SK-MEL-5 (cell line): ENCODE measurements around the gene EFCAB13. TPM values are rescaled to one million over a fixed set of nuclear protein-coding genes. Genes with fewer than 3 reads are reported as not detected.
A peak's percentile ranks its signal among the peaks of the same experiment; 100 is the strongest.

ENCODE experiments used
- DNase-seq: peaks from one replicate; pipeline ENCODE4 v3.0.0-alpha.2; 2016; ENCODE audit warnings: low read depth, low spot score
- in situ Hi-C: cut with HindIII; loops from 2 replicates; pipeline ENCODE4 v1.10.0; 2016; ENCODE audit warnings: low sequenced_read_pairs, high pct_unique_total_duplicates, low pct_unique_long_range_greater_than_20kb
- total RNA-seq: library from RNA; depleted of rRNA; stranded (reverse); fragments of >200 nt; shearing (Covaris generic); gene quantifications from 2 replicates; pipeline ENCODE4 v1.2.3, GENCODE V29; 2014

Gene EFCAB13
- total RNA-seq, 1 experiment from 2014 or later, result 1.8 TPM

DNA sequence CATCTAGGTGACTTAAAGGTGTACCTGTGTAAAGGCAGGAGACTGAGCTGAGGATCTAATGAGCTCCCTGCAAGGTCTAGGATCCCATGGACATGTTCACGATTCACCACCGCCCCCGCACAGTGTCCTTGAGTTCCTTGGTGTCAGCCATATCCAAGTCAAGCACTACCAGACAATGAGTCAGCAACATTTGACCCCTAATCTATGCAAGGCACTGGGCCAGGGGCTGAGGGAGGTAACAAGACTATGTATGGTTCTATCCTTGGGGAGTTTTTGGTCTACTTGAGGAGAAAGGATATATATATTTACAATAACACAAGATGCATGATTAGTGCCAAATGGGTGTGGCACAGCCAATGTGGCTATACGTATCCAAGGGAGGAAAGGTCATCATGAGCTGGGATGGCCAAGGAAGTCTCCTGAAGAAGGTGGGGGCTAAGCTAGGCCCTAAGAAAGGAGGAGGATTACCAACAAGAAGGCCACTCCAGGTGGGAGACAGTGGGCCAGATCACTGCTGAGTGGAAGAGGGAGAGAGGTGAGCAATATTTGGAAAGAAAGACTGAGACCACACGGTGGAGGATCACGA is 35.1 kb upstream of the EFCAB13 start:
- in situ Hi-C loops, result no loop called here
- no peak for DNase-seq

DNA sequence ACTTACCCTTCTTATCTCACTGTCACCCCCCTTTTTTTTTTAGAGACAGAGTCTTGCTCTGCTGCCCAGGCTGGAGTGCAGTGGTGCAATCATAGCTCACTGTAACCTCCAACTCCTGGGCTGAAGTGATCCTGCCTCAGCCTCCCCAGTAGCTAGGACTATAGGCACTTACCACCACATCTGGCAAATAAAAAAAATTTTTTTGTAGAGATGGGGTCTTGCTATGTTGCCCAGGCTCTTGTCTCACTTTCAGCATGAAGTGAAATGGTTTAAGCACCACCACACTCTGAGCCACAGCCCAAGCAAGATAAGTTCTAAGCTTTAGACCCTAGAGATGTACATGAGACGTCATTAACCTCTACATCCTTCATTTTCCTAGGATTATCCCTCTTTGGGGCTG is 34.5 kb upstream of the EFCAB13 start:
- in situ Hi-C loops, result no loop called here
- DNase-seq, result no peak

DNA sequence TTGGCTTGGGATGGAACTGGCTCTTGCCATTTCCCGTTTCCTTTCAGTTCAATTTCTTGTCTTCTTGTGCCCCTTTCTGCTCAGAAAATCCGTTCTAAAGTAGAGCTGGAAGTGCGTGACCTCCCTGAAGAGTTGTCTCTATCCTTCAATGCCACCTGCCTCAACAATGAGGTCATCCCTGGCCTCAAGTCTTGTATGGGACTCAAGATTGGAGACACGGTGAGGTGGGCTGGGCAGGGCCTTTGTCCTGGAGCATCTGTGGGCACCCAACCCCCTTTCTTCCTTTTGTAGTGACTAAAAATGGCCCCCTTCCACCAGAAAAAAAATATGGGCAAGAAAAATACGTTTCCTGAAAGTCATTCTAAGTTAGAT is 32.9 kb upstream of the EFCAB13 start:
- in situ Hi-C loops, result no loop called here
- DNase-seq, result no peak

DNA sequence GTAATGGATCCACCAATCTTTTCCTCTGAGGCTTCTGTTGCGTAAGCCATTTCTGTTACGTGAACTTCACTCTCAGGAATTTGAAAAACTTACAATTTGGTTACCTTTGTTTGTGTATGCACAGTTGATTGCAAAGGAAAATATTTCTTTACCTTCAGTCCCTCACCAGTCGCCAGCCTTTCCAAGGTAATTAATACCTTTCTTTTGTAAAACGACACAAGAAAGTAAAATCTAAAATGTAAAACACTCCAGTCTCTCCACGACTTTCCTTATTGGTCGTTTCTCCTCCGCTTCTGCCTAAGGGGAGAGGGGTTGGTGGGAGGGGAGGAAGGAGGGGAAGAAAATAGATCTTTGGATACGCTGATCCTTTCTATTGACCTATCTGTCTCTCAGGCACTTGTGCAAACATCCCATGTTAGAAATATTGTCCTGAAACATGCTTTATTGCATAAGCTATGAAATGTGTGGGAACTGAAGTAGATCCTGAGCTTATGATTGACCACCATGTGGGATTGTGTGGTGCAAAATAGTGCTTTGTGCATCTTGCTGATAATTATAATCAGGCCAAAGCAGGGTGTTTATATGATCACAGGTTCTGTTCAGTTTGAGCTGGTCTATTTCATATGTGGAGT is 32.4 kb upstream of the EFCAB13 start:
- DNase-seq, result no peak
- in situ Hi-C loops, result no loop called here

DNA sequence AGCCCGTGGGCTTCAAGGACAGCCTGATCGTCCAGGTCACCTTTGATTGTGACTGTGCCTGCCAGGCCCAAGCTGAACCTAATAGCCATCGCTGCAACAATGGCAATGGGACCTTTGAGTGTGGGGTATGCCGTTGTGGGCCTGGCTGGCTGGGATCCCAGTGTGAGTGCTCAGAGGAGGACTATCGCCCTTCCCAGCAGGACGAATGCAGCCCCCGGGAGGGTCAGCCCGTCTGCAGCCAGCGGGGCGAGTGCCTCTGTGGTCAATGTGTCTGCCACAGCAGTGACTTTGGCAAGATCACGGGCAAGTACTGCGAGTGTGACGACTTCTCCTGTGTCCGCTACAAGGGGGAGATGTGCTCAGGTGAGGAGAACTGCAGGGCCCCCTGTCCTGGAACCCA is 31.5 kb upstream of the EFCAB13 start:
- DNase-seq, result no peak
- in situ Hi-C loops, result no loop called here

DNA sequence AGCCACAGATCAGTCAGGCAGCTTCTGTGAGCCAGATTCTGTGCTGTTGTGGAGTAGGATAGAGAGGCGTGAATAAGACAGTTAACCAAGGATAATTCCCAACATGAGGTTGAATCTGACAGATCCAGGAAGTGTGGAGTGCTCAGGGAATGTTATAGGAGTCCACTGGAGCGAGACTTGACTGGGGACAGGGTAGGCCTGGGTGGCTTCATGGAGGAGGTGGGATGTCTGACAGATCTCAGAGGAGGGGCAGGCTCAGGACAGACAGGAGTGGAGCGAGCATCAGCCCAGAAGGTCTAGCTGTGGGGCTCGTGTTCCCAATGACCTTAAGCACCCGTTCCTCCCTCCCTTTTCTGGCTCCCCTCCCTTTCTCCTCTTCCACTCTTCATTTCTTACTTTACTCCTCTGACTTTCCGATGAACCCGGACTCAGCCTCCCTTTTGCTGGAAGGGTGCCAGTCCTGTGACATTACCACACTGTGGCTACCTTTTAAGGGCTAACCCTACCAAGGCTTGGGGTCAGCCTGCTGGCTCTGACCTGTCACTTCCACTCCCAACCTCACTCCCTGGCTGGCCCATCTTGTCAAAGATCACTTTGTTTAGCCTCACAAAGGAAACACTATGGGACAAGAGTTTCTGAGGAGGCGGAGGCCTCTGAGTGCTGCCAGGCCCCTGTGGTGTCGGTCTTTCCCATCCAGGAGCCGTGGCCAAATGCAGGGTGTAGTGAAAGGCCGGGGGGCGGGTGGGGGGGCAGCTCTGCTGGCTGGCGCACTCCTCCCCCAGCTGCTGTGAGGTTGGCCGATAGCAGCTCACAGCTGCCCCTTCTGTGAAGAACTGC is 28.5 kb upstream of the EFCAB13 start:
- peak; percentile 91 for DNase-seq
- in situ Hi-C loops, result no loop called here

DNA sequence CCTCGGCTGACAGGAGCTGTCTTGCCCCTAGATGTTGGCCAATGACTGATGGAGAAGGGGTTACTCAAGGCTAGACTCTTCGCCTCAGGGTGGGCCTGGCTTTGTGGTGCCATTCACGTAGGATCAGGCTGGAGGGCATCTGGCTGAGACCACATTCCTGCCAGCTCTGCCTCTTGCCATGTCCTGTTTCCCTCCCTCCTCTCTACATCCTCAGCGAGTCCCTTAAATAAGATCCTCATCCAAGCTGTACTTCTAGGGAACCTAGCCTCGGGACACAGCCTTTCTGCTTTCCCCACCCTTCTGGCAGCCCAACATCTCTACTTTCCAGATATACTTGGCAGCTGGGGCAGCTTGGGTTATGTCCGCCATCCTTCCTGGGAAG is 27.9 kb upstream of the EFCAB13 start:
- DNase-seq, result no peak
- in situ Hi-C loops, result no loop called here

DNA sequence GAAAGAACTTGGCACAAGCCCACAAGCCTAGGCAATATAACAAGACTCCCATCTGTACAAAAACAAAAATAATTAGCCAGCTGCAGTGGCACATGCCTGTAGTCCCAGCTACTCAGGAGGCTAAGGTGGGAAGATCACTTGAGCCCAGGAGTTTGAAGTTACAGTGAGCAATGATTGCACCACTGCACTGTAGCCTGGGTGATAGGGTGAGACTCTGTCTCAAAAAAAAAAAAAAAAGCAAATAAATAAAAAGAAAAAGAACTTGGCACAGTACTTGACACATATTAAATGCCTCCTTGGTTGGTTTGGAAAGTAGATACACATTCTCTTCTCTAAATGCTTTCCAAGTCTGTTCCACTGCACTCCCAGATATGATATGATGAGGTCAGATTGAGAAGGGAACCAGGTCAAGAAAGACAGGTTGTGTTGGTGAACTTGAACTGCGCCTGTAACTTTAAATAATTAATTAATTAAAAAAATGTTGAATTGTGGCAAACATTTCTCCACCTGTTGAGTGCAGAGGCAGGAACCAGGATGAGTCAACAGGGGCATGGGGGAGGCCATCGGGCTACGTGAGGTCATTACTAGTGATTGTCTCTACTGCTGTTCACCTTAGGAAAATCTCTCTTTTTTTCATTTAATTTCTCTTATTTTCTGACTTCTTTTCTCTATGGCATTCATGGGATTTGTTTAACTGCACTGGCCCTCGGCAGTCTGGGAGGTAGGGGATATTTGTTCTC is 25.9 kb upstream of the EFCAB13 start:
- in situ Hi-C loops, result no loop called here
- no peak for DNase-seq

DNA sequence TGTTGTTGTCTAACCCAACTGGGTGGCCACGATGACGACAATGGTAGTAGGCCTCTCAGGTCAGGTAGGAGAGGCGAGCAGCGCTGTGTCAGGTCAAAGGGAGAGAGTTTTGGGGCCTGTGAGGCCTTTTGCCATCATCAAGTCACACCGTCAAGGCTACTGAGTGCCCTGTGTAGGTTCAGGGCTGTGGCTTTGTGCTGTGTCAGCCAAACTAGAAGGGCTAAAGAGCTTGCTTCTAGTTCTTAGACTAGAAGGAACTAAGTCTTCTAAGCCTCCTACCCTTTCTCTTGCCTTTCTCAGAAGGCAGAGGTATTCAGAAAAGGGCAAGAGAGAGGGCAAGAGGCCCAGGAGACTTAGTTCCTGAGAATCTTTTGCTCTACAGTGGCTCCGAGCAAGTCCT is 25.0 kb upstream of the EFCAB13 start:
- no peak for DNase-seq
- in situ Hi-C loops, result no loop called here

DNA sequence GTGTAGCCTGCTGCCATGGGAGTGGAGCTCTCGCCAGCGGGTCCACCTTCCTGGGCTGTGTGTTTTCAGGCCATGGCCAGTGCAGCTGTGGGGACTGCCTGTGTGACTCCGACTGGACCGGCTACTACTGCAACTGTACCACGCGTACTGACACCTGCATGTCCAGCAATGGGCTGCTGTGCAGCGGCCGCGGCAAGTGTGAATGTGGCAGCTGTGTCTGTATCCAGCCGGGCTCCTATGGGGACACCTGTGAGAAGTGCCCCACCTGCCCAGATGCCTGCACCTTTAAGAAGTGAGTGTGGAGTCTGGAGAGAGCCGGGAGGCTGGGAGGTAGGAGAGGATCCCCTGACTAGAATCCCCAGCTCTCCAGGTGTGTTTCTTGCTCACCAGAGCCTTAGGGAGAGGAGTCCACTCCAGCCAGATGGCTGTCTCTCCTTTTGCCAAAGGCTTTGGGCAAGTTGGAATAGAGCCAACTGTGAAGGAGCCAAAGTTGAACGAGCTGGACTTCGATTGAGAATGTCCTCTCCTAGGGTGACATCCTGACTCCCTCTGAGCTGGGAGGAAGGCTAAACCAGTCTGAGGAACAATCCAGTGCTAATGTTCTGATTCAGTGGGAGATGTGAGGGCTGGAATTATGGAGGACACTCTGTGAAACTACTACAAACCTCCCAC is 24.4 kb upstream of the EFCAB13 start:
- DNase-seq, result no peak
- in situ Hi-C loops, result no loop called here

DNA sequence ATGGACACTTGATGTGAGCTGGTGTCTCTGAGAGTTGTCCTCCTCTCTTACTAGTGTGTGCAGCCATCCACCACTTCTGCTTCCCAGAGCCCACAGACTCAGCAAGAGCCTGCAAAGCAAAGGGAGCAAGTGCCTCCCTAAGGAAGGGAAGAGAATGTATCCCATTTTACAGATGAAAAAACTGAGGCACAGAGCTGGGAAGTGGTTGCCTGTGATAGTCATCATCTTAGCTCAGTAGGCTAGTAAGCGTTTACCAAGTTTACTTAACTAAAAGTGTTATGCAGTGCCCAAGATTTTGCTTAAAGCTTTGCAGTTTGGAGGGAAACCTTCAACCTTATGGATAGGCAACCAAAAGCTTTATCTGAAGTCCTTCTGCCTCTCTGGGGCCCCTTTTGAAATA is 23.0 kb upstream of the EFCAB13 start:
- no peak for DNase-seq
- in situ Hi-C loops, result no loop called here

DNA sequence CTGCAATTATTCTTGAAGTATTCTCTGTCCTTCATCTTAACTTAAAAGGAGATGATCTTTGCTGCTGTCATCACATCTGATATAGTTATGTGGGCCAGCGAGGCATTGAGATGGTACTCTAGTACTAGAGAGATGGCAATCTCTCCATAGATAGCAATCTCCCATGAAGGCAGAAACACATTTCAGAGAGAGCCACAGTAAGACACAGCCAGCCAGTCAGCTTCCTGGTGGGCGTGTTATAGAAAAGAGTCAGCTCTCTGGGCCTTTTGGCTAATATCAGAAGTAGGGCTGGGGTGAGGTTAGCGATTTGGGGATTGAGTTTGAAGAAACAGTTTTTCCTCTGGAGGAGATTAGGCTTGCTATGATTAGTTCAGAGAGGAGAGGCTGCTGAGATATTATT is 22.6 kb upstream of the EFCAB13 start:
- no peak for DNase-seq
- in situ Hi-C loops, result no loop called here

DNA sequence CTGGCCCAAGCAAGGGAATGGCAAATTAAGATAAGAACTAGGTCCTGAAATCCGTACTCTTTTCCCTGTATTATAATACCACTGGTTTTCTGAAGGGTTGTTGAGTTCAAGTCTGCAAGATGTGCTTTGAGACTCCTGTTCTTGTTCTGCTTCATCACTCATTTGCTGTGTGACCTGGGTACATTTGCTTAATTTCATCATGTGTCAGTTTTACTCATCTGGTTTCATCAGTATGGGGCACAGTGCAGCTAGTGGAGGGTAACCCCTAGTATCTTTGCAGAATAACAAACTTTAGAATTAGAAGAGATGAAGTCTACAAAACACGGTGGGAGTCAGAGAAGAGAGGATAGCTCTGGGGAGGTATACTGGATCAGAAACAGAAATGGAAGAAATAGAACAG is 21.9 kb upstream of the EFCAB13 start:
- in situ Hi-C loops, result no loop called here
- DNase-seq, result no peak

DNA sequence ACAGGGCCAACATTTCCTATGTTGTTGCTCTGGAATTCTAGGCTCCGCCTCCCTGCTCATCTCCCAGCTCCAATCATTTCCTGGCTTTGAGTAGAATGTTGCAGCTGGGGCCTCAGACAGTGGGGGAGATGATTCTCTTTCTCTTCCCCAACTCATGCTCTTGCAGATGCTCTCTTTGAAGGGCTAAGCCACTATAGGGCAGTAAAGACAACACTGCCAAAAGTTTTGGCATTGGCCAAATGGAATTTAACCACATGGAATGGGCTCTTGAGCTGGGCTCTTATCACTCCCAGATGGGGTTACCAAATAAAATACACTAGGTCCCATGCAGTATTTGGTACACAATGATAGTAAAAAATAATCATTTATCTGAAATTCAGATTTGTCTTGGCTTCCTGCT is 19.6 kb upstream of the EFCAB13 start:
- in situ Hi-C loops, result no loop called here
- no peak for DNase-seq

DNA sequence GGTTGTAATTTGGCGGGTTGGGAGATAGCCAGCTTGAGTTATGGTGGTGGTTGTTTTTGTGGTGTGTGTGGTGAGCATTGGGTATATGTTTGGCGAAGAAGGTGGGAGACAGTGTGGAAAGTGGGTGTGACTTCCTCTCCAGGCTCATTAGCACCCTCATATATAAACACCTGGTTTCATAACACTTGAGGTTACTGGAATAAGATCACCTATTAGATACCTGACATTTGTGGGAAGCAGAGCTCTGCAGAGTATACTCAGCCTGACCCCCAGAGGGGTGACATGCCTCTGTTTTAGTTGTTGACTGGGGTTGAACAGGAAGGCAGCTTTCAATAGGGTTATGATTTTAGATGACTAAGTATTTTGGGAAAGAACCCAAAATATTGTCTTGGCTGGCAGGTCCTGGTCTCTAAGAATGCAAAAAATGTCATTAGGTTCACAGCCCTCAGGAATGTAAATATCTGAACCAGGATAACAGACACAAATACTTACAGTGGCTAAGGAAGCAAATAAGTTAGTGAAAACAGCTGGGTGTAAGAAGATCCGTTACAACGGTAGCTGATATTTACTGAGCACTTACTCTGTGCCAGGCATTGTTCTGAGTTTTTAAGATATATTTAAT is 18.3 kb upstream of the EFCAB13 start:
- no peak for DNase-seq

DNA sequence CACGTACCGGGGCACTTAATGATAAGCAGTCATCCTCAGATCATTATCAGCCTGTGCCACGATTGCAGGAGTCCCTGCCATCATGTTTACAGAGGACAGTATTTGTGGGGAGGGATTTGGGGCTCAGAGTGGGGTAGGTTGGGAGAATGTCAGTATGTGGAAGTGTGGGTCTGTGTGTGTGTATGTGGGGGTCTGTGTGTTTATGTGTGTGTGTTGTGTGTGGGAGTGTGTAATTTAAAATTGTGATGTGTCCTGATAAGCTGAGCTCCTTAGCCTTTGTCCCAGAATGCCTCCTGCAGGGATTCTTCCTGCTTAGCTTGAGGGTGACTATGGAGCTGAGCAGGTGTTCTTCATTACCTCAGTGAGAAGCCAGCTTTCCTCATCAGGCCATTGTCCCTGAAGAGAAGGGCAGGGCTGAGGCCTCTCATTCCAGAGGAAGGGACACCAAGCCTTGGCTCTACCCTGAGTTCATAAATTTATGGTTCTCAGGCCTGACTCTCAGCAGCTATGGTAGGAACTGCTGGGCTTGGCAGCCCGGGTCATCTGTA is 13.5 kb upstream of the EFCAB13 start:
- in situ Hi-C loops, result no loop called here
- DNase-seq, result no peak

More for the DNA sequence above, 18.3 kb upstream of the EFCAB13 start:
- in situ Hi-C loops, result no loop called here

DNA sequence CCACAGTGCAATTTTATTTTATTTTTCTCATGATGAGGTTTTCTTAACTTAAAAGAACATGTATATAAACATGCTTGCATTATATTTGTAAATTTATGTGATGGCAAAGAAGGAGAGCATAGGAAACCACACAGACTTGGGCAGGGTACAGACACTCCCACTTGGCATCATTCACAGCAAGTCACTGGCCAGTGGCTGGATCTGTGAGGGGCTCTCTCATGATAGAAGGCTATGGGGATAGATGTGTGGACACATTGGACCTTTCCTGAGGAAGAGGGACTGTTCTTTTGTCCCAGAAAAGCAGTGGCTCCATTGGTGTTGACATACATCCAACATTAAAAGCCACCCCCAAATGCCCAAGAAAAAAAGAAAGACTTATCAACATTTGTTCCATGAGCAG is 12.3 kb upstream of the EFCAB13 start:
- DNase-seq, result no peak
- in situ Hi-C loops, result no loop called here
